T follicular helper cell (primary cell): ENCODE results near the gene GABPB1.

Experiments used
- DNase-seq: peaks from one replicate; pipeline ENCODE4 v3.0.0-alpha.2; 2020; ENCODE audit warnings: low read depth

GABPB1 gene

DNA sequence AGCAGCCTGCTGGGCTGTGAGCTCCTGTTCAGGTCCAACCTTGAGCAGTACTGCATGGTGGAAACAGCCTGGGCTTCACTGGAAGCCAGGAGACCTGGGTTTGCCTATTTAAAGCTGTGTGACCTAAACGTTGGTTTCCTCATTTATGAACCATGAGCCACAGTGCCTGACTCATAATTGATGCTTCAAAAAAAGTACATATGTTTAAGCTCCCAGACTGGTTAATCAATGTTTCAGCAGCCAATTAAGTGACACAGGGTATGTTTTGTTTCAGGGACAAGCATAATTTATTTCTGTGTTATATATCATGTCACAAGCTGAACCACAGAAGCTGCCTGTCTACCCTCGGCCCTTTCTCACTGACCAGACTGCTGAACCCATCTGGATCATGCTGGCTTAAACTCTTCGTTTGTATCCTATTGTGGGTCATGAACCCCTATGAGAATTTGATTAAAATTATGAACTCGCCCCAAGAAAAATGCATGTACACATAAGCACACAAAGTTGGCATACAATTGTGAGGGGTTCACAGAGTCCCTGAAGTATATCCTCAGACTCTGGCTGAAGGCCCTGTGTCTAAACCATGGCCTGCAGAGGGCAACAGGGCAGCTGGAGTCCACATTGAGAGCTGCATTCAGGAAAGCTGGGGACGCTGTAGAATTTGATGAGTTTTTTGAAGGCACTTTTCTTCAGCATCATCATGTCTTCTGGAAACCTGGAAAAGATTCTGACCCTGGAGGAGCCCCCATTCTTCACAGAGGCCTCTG lies 113.1 kb downstream of the GABPB1 start:
- DNase-seq: no peak

DNA sequence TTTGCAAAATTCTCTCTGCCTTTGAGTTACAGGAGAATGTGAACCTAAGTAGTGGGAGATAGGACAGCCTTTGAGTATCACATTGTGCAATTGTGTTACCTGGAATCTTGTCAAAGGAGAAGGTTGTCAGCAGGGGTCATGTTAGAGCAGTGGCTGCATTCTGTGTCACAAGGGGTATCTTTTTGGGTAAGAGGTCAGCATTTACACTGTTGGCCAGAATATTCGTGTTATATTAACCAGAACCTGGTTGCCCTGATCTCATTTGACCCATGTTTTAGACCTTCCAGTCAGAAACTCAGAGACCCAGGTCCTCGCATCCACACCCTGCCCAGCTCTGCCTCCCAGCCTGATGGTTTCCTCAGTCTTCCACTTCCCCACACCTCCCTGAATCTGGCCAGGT lies 116.7 kb downstream of the GABPB1 start:
- DNase-seq: no peak

GRCh38 chr15:50236433-50236832 lies 118.6 kb downstream of the GABPB1 start:
- no peak for DNase-seq

DNA sequence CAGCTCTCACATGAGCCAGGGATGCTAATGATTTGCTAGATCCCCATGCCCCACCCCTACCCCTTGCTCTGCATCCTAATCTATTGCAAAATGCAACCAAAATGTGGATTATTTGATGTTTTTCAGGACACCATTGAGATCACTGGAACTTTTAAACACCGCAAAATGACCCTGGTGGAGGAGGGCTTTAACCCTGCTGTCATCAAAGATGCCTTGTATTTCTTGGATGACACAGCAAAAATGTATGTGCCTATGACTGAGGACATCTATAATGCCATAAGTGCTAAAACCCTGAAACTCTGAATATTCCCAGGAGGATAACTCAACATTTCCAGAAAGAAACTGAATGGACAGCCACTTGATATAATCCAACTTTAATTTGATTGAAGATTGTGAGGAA lies 119.2 kb downstream of the GABPB1 start:
- no peak for DNase-seq

DNA sequence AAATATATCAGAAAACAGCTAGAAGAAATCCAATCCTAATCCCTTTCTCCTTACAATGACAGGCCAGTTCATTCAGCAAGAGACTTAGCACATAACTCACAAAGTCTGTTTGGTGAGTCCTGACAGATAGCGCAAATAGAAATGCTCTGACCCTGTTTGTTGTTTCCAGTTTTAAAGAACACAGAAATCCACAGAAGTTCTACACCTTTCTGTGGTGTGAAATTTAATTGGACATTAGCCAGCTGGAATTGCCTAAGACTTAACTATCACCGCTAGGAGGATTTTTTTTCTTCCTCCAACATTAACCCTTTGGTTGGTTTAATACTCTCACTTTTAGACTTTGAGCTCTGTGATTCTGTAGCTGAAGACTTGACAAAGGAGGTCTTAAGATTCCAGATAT lies 120.2 kb downstream of the GABPB1 start:
- no peak for DNase-seq

GRCh38 chr15:50233192-50233736 lies 121.7 kb downstream of the GABPB1 start:
- DNase-seq: no peak

DNA sequence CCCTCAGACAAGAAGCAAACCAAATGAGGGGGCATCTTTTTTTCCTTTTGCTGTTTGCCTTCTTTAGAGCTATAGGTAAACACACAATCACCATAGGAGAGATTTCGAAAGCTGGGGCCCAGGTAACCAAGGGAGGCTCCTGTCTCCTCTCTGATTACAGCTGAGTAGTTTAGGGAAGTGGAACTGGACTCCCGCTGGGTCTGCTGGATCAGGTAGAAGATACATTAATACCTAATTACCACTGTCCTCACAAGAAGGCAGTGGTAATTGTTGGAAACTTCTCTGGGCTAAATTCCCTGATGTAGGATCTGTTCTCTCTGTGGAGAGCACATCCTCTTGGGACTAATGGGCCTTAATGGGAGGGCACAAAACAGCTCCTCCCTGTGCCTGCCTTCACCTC lies 122.2 kb downstream of the GABPB1 start:
- no peak for DNase-seq

DNA sequence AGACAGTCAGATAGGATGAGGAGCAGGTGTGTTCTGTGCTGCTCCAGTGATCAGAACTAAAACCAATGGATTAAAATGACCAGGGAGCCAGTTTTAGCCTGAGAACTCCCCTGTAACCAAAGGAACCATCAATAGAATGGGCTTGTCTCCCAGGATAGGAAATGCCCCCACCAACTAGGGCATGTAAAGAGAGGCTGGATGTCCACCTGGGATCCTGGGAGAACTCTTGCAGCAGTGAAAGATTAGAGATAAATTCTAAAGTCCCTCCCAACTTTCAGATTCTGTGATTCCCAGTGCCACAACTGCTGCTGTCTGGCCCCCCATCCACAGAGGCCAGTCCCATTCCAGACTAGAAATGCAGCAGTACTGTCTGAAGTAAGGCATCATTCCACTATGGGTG lies 123.2 kb downstream of the GABPB1 start:
- DNase-seq: no peak

- DNase-seq: no peak
These were observed 125.7 kb downstream of the GABPB1 start for GRCh38 chr15:50229336-50229735.

- DNase-seq: no peak
These were observed 126.1 kb downstream of the GABPB1 start for GRCh38 chr15:50228866-50229265.

DNA sequence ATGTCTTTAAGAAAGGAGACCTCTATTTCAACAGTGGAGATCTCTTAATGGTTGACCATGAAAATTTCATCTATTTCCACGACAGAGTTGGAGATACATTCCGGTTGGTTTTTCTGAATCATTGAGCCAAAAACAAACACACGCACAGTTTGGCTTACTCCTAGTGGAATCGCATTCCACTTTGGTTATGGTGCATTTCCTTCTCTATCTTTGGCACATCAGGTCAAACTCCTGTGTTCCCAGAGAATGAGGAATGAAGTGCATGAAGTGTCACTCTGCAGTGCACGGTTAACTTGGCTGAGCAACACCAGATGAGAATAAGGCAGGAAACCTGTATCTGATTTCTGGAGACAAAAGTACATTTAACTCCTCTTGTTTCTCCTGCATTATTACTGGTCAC lies 127.9 kb downstream of the GABPB1 start:
- no peak for DNase-seq

DNA sequence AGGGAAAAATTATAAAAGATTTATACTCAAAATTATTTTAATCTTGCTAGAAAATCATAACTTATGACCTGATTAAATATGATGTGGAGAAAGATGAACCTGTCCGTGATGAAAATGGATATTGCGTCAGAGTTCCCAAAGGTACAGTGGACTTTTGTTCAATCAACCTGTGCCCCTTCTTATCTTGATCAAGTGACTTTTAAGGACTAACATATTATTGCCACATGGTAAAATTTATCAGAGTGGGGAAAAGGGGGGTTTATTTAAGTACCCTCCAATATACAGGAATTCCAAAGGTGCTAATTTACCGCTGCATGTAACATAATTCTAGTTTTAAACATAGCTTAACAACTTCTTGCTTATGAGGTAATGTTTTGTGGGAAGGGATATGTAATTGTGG lies 129.1 kb downstream of the GABPB1 start:
- DNase-seq: no peak
